ENCODE data around the gene ME3. TPM values are rescaled to one million over a fixed set of nuclear protein-coding genes. Genes with fewer than 3 reads are reported as not detected.
A peak's percentile ranks its signal among the peaks of the same experiment; 100 is the strongest.

The ME3 gene
- total and polyA plus RNA-seq, 2 donors (not counting 1 experiment from before 2014, with no cell fraction given): 8.8 to 50.7 TPM

GRCh38 chr11:86576946-86577624, 95.3 kb downstream of the ME3 start:
- Histone ChIP-seq H2AFZ (ENCODE audit: low read length) (no peak overlapping the region), H3K36me3 (ENCODE audit: control insufficient read depth, insufficient read depth, low read length) (no peaks in the 10 kb centered on the region), H3K9ac (ENCODE audit: insufficient read depth, low read length) (no peak overlapping the region), H4K20me1 (ENCODE audit: control insufficient read depth, extremely low read depth, insufficient read depth, low read length) (no peaks in the 10 kb centered on the region), H3K27ac (ENCODE audit: insufficient read depth, low read length) (no peak overlapping the region), H3K27me3 (ENCODE audit: control insufficient read depth, insufficient read depth, low read length) (no peaks in the 10 kb centered on the region), H3K79me2 (ENCODE audit: control insufficient read depth, insufficient read depth, low read length) (no peaks in the 10 kb centered on the region), H3K4me1 (ENCODE audit: control insufficient read depth, extremely low read depth, insufficient read depth, low read length) (peaks cover 9% of the 10 kb centered on the region), H3K4me3 (replicated peaks in 1 of 4; ENCODE audit: control extremely low read depth in 1 of 4, insufficient read depth in 1 of 4, low read depth in 3 of 4, low read length in 4 of 4) (no peak overlapping the region), H3K9me3 (ENCODE audit: control insufficient read depth, insufficient read depth, low read depth, low read length) (no peaks in the 10 kb centered on the region), H3K4me2 (ENCODE audit: extremely low read depth, insufficient read depth, low read length) (no peak overlapping the region)
- DNase-seq (ENCODE audit: low read depth in 2 of 2): no peak
- TF ChIP-seq CTCF (conservative IDR thresholded peaks at IDR 0.05 in 1 of 2, IDR thresholded peaks at IDR 0.05 in 1 of 2; ENCODE audit: low read depth in 1 of 2, low read length in 2 of 2) (no peak), EZH2 (IDR thresholded peaks at IDR 0.05; ENCODE audit: low read length, missing control alignments) (no peak)

- no peaks in the 10 kb centered on the region for H3K9me3 ChIP-seq (ENCODE audit: control insufficient read depth, insufficient read depth, low read depth, low read length)
- no peaks in the 10 kb centered on the region for H3K36me3 ChIP-seq (ENCODE audit: control insufficient read depth, insufficient read depth, low read length)
- no peak overlapping the region for H3K4me2 ChIP-seq (ENCODE audit: extremely low read depth, insufficient read depth, low read length)
- H3K79me2 ChIP-seq (ENCODE audit: control insufficient read depth, insufficient read depth, low read length): no peaks in the 10 kb centered on the region
- no peaks in the 10 kb centered on the region for H3K27me3 ChIP-seq (ENCODE audit: control insufficient read depth, insufficient read depth, low read length)
- TF ChIP-seq EZH2 (IDR thresholded peaks at IDR 0.05; ENCODE audit: low read length, missing control alignments) (no peak), CTCF (conservative IDR thresholded peaks at IDR 0.05 in 1 of 2, IDR thresholded peaks at IDR 0.05 in 1 of 2; ENCODE audit: low read depth in 1 of 2, low read length in 2 of 2) (no peak)
- no peak overlapping the region for H3K9ac ChIP-seq (ENCODE audit: insufficient read depth, low read length)
- H2AFZ ChIP-seq (ENCODE audit: low read length): no peak overlapping the region
- no peak for DNase-seq (ENCODE audit: low read depth in 2 of 2)
- H4K20me1 ChIP-seq (ENCODE audit: control insufficient read depth, extremely low read depth, insufficient read depth, low read length): no peaks in the 10 kb centered on the region
- no peak overlapping the region for H3K4me3 ChIP-seq (replicated peaks in 1 of 4; ENCODE audit: control extremely low read depth in 1 of 4, insufficient read depth in 1 of 4, low read depth in 3 of 4, low read length in 4 of 4)
- H3K4me1 ChIP-seq (ENCODE audit: control insufficient read depth, extremely low read depth, insufficient read depth, low read length): peaks cover 9% of the 10 kb centered on the region
- H3K27ac ChIP-seq (ENCODE audit: insufficient read depth, low read length): no peak overlapping the region
These were observed 96.5 kb downstream of the ME3 start for GRCh38 chr11:86575927-86576326.

GRCh38 chr11:86575208-86575855, 97.1 kb downstream of the ME3 start:
- Histone ChIP-seq H3K27ac (ENCODE audit: insufficient read depth, low read length) (no peak overlapping the region), H4K20me1 (ENCODE audit: control insufficient read depth, extremely low read depth, insufficient read depth, low read length) (no peaks in the 10 kb centered on the region), H3K4me3 (replicated peaks in 1 of 4; ENCODE audit: control extremely low read depth in 1 of 4, insufficient read depth in 1 of 4, low read depth in 3 of 4, low read length in 4 of 4) (no peak overlapping the region), H3K27me3 (ENCODE audit: control insufficient read depth, insufficient read depth, low read length) (no peaks in the 10 kb centered on the region), H3K36me3 (ENCODE audit: control insufficient read depth, insufficient read depth, low read length) (no peaks in the 10 kb centered on the region), H3K9me3 (ENCODE audit: control insufficient read depth, insufficient read depth, low read depth, low read length) (no peaks in the 10 kb centered on the region), H3K9ac (ENCODE audit: insufficient read depth, low read length) (no peak overlapping the region), H3K4me2 (ENCODE audit: extremely low read depth, insufficient read depth, low read length) (no peak overlapping the region), H3K79me2 (ENCODE audit: control insufficient read depth, insufficient read depth, low read length) (no peaks in the 10 kb centered on the region), H3K4me1 (ENCODE audit: control insufficient read depth, extremely low read depth, insufficient read depth, low read length) (peaks cover 9% of the 10 kb centered on the region), H2AFZ (ENCODE audit: low read length) (no peak overlapping the region)
- no peak for TF ChIP-seq CTCF (conservative IDR thresholded peaks at IDR 0.05 in 1 of 2, IDR thresholded peaks at IDR 0.05 in 1 of 2; ENCODE audit: low read depth in 1 of 2, low read length in 2 of 2)
- TF ChIP-seq EZH2 (IDR thresholded peaks at IDR 0.05; ENCODE audit: low read length, missing control alignments): no peak
- peak; percentile 43 to 93 for DNase-seq (ENCODE audit: low read depth in 2 of 2)

Data from fibroblast of lung (primary cell).